HG03095 (cell line): ENCODE results near the gene TRAK1.

Source experiments
- ATAC-seq: cut with Tn5 transposase; IDR thresholded peaks from one replicate; pipeline ENCODE4 v1.9.1; 2021; ENCODE audit warnings: moderate library complexity; ENCODE audit not compliant: unreplicated experiment

TRAK1 gene

DNA sequence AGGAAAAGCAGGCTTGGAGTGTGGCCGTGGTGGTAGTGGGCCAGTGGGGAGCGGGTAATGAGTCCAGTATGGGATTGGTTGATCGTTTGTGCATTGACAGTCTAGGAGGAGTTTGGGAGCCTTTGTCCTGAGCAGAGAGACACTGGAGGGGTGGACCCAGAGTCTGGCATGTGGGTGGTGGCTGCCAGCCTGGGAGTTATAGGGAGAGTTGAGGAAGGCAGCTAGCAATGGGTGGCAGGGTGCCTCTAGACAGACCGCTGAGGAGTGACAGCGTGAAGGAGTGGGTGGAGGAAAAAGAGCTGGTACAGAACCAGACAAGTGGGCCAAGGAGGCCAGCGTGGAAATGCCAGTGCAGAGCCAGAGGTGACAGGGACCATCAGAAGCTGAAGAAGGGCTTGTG, 176.7 kb downstream of the TRAK1 start:
- ATAC-seq = no peak

DNA sequence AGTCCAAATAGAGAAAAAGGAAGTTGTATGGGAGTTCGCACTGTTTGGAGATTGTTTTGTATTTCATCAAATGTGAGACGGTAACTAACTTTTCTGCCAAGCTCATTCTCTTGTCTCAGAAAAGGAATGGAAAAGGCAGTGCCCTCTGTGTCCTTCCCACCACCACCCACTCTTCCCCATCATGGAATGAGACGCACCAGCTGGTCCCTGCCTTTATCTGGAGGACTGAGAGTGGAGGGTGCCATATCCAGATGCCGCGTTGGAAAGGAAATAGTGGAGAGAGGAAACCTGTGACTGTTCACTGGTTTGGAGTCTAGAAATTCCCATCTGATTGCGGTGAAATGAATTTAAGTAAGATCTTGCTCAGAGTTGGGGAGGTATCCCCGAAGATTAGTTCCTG, 178.5 kb downstream of the TRAK1 start:
- no peak for ATAC-seq

DNA sequence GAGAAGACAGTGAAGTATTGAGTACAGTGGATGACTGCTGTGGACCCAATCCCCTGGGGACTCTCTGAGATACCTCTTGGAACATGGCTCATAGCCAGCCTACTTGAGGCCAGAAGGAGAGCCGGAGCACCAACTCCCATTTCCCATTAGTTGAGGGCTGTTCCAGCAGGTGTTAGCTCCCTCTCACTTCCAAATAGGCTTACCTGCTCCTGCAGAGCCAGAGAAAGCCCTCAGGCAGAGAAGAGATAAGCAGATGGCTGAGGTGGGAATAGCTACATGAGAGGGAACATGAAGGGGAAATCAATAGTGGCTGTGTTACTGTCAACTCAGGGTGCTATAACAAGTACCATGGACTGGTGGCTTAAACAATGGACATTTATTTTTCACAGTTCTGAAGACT, 179.4 kb downstream of the TRAK1 start:
- ATAC-seq = no peak

DNA sequence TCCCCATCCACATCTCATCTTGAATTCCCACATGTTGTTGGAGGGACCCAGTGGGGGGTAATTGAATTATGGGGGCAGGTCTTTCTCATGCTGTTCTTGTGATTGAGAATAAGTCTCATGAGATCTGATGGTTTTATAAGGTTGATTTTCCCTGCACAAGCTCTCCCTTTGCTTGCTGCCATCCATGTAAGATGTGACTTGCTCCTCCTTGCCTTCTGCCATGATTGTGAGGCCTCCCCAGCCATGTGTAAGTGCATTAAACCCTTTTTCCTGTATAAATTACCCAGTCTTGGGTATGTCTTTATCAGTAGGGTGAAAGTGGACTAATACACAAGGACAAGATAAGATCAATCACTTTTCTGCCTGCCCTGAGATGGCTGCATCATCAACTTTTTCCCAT, 180.6 kb downstream of the TRAK1 start:
- ATAC-seq = no peak

DNA sequence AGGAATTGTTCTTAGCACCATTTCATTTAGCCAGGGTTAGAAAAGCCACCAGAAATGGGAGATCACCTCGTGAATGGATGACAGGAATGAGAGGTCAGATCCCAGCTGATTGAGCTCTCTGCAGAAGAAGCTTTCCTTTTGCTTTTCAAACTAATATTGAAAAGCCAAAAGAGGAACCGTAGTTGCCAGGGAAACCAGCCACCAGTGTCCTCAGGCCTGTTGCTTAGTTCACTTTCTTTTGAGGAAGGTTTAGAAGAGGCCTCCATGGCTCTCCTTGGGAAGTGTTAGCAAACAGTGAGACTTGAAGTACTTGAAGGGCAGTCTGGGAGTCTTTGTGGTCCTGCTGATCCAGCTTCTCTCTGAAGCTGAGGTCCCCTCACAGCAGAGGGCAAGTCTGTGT, 182.2 kb downstream of the TRAK1 start:
- no peak for ATAC-seq

- ATAC-seq = no peak
Measured at GRCh38 chr3:42274266-42274665, 183.1 kb downstream of the TRAK1 start.

DNA sequence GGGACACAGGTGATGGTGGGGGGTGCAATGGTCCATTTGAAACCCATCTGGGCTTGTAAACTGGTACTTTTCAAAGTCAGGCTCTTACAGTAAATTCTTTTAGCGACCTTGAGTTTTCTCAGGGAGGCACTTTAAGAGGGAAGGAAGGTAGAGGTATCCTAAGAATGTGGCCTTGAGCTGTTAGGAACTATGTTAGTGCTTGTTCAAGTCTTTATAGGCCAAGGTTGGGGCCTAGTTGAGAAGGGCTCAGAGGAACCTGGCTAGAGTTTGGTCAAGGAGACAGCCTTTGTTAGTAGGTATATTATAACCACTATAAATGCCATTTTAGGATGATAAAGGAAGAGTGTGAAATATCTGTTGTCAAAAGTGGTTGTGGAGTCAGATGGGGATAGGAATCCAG, 184.1 kb downstream of the TRAK1 start:
- no peak for ATAC-seq
